HCT116 (cell line): Measurements from ENCODE around the gene SNX19. TPM values are rescaled to one million over a fixed set of nuclear protein-coding genes. Genes with fewer than 3 reads are reported as not detected.

Experiments used
- ATAC-seq: fragments of 200-7000 bp; cut with Tn5 transposase; 2 replicates; pipeline ENCODE4 v1.9.1; 2020; ENCODE audit warnings: mild to moderate bottlenecking, moderate library complexity
- BruUV-seq: library from RNA; stranded (reverse); fragments of 400-500 nt; replicated peaks from 2 replicates; lab custom pipeline; 2021; lab: Mats Ljungman, UMichigan
- CTCF ChIA-PET: fragments of 300-600 bp; sonication (Branson Sonifier 250); formaldehyde crosslinking; loops from one replicate; lab custom pipeline; 2021; ENCODE audit warnings: antibody characterized with exemption; lab: Charles Lee
- POLR2A ChIA-PET: fragments of 300-600, 350-600 bp; sonication (Branson Sonifier 250); formaldehyde crosslinking; loops from one replicate; lab custom pipeline; 2021; ENCODE audit warnings: antibody characterized with exemption; lab: Charles Lee
- RAD21 ChIA-PET, 2 experiments: fragments of 300-600 bp; sonication (Branson Sonifier 250); formaldehyde crosslinking; loops; one replicate each; lab custom pipeline; 2023; ENCODE audit warnings: low total read pairs in 2 of 2; ENCODE audit not compliant: uncharacterized antibody in 2 of 2, unreplicated experiment in 2 of 2, low non-redundant PET in 1 of 2; lab: Charles Lee
- DNase-seq: peaks from one replicate; pipeline ENCODE4 v3.0.0-alpha.2; 2010; ENCODE audit warnings: low read depth, low spot score
- H2AFZ ChIP-seq: fragments of 200-600 bp; shearing (Covaris generic), sonication (generic); 2 replicates; pipeline ENCODE4 v1.6.1; 2017; ENCODE audit warnings: low read depth, mixed run types, mixed read lengths, antibody characterized with exemption, low read length; ENCODE audit not compliant: poor library complexity, severe bottlenecking
- H3K27ac ChIP-seq: 2 replicates; pipeline ENCODE4 v1.5.1; 2012; ENCODE audit warnings: low read depth, low read length
- H3K27me3 ChIP-seq: fragments of 200-600 bp; sonication (generic); 2 replicates; pipeline ENCODE4 v1.6.1; 2016; ENCODE audit warnings: mixed run types, low read length, mixed read lengths; ENCODE audit not compliant: insufficient read depth
- H3K36me3 ChIP-seq, 2 experiments: fragments of 200-500 bp in 1 of 2; fragments of 200-600 bp in 1 of 2; sonication (Bioruptor generic) in 1 of 2; sonication (generic) in 1 of 2; 2 replicates each; pipeline versions ENCODE4 v1.5.1 to v1.6.1; 2014 to 2016; ENCODE audit warnings: low read length in 2 of 2, inconsistent platforms in 1 of 2, mixed read lengths in 1 of 2, mixed run types in 1 of 2; ENCODE audit not compliant: insufficient read depth in 2 of 2, control insufficient read depth in 1 of 2
- H3K4me1 ChIP-seq, 2 experiments: fragments of 200-600 bp in 1 of 2; sonication (generic) in 1 of 2; 2 replicates each; pipeline versions ENCODE4 v1.5.1 to v1.6.1; 2012 to 2017; ENCODE audit warnings: low read length in 2 of 2, inconsistent platforms in 1 of 2, mild to moderate bottlenecking in 1 of 2, mixed read lengths in 1 of 2, mixed run types in 1 of 2, moderate library complexity in 1 of 2; ENCODE audit not compliant: insufficient read depth in 2 of 2, control insufficient read depth in 1 of 2
- H3K4me2 ChIP-seq: fragments of 200-600 bp; sonication (generic); 2 replicates; pipeline ENCODE4 v1.6.1; 2017; ENCODE audit warnings: mixed run types, low read length, mixed read lengths
- H3K4me3 ChIP-seq, 2 experiments: fragments of 200-600 bp in 1 of 2; sonication (generic) in 1 of 2; replicated peaks in 1 of 2; 2 replicates each; pipeline ENCODE4 v1.5.1; 2011 to 2016; ENCODE audit warnings: low read length in 2 of 2, control low read depth in 1 of 2, low read depth in 1 of 2, mild to moderate bottlenecking in 1 of 2, mixed read lengths in 1 of 2, mixed run types in 1 of 2
- H3K79me2 ChIP-seq: fragments of 200-600 bp; sonication (generic); 2 replicates; pipeline ENCODE4 v1.6.1; 2017; ENCODE audit warnings: mild to moderate bottlenecking, mixed run types, low read length, moderate library complexity, mixed read lengths; ENCODE audit not compliant: insufficient read depth
- H3K9ac ChIP-seq: fragments of 200-600 bp; sonication (generic); 2 replicates; pipeline ENCODE4 v1.6.1; 2016; ENCODE audit warnings: low read length, mixed read lengths
- H3K9me2 ChIP-seq: fragments of 200-600 bp; sonication (generic), shearing (Covaris generic); 2 replicates; pipeline ENCODE4 v1.6.1; 2017; ENCODE audit warnings: mixed run types, mild to moderate bottlenecking, moderate library complexity; ENCODE audit not compliant: insufficient read depth
- H3K9me3 ChIP-seq, 2 experiments: fragments of 200-500 bp in 1 of 2; fragments of 200-600 bp in 1 of 2; sonication (Bioruptor generic) in 1 of 2; sonication (generic) in 1 of 2; 2 replicates each; pipeline ENCODE4 v1.6.1; 2014 to 2017; ENCODE audit warnings: low read length in 2 of 2, mixed read lengths in 2 of 2, inconsistent platforms in 1 of 2, low read depth in 1 of 2, mild to moderate bottlenecking in 1 of 2, mixed run types in 1 of 2, moderate library complexity in 1 of 2; ENCODE audit not compliant: control insufficient read depth in 1 of 2, insufficient read depth in 1 of 2
- H4K20me1 ChIP-seq: fragments of 200-600 bp; sonication (generic), shearing (Covaris generic); 2 replicates; pipeline ENCODE4 v1.6.1; 2017; ENCODE audit warnings: mixed run types, mild to moderate bottlenecking, moderate library complexity; ENCODE audit not compliant: insufficient read depth
- CBX3 ChIP-seq: IDR thresholded peaks from 2 replicates; pipeline ENCODE4 v1.6.1; 2012; ENCODE audit warnings: low read depth
- CEBPB ChIP-seq: IDR thresholded peaks from 2 replicates; pipeline ENCODE4 v1.6.1; 2012; ENCODE audit warnings: low read depth
- CTCF ChIP-seq, 3 experiments: fragments of 200-600 bp in 1 of 3; sonication (generic) in 1 of 3; IDR thresholded peaks in 2 of 3; conservative IDR thresholded peaks in 1 of 3; 2 replicates each; pipeline ENCODE4 v1.5.1; 2012 to 2017; ENCODE audit warnings: low read depth in 2 of 3, low read length in 2 of 3, antibody characterized with exemption in 1 of 3, borderline replicate concordance in 1 of 3, control low read depth in 1 of 3, mild to moderate bottlenecking in 1 of 3, mixed read lengths in 1 of 3, mixed run types in 1 of 3, moderate library complexity in 1 of 3; ENCODE audit not compliant: insufficient read depth in 1 of 3
- EGR1 ChIP-seq: IDR thresholded peaks from 2 replicates; pipeline ENCODE4 v1.6.1; 2012; ENCODE audit warnings: low read depth
- FOSL1 ChIP-seq: IDR thresholded peaks from 2 replicates; pipeline ENCODE4 v1.6.1; 2012; ENCODE audit warnings: low read depth
- RAD21 ChIP-seq: IDR thresholded peaks from 2 replicates; pipeline ENCODE4 v1.6.1; 2012; ENCODE audit warnings: low read depth, mild to moderate bottlenecking
- SP1 ChIP-seq: IDR thresholded peaks from 2 replicates; pipeline ENCODE4 v1.6.1; 2012; ENCODE audit warnings: low read depth
- TCF7L2 ChIP-seq: IDR thresholded peaks from 2 replicates; pipeline ENCODE4 v1.7.0; 2011; ENCODE audit warnings: borderline replicate concordance, inconsistent platforms; ENCODE audit not compliant: insufficient read depth, insufficient read length; ENCODE audit errors: extremely low read depth
- intact Hi-C: fragments of 100-400 bp; cut with micrococcal nuclease; formaldehyde crosslinking; loops from 2 replicates; pipeline ENCODE4 v1.10.0; 2022
- total RNA-seq: library from RNA; stranded (reverse); gene quantifications from one replicate; pipeline ENCODE4 v1.2.1, GENCODE V29; 2021; ENCODE audit not compliant: unreplicated experiment

Gene SNX19
- total RNA-seq, 1 experiment from 2014 or later, result 25.2 TPM

- no peak for TF ChIP-seq CTCF (IDR thresholded peaks at IDR 0.05 in 2 of 3, conservative IDR thresholded peaks at IDR 0.05 in 1 of 3; ENCODE audit: borderline replicate concordance in 1 of 3, insufficient read depth in 1 of 3, low read depth in 2 of 3, low read length in 2 of 3)
Measured at GRCh38 chr11:130881475-130882137, 34.7 kb downstream of the SNX19 start (continued).

GRCh38 chr11:130879836-130880235 lies 36.4 kb downstream of the SNX19 start:
- Histone ChIP-seq H3K79me2 (no peaks in the 10 kb centered on the region), H3K27me3 (no peaks in the 10 kb centered on the region), H3K9ac (no peak overlapping the region), H3K4me3 (no peak overlapping the region), H3K4me1 (no peaks in the 10 kb centered on the region), H3K36me3 (peaks cover 22 to 28% of the 10 kb centered on the region in 2 experiments; a peak in 3 of 4 replicates), H3K9me2 (no peaks in the 10 kb centered on the region), H3K9me3 (no peaks in the 10 kb centered on the region), H3K27ac (no peak overlapping the region), H3K4me2 (no peak overlapping the region), H4K20me1 (no peaks in the 10 kb centered on the region), H2AFZ (no peak overlapping the region)
- ATAC-seq (no peak), DNase-seq (no peak)
- BruUV-seq, result no TSS peak
- POLR2A ChIA-PET, result no interaction called here
- RAD21 ChIA-PET, result no interaction called here
- CTCF ChIA-PET, result no interaction called here
- intact Hi-C loops, result no loop called here
- TF ChIP-seq EGR1 (no peak), TCF7L2 (no peak), RAD21 (no peak), CBX3 (no peak), CEBPB (no peak), SP1 (no peak), FOSL1 (no peak)
